ENCODE data around the gene MEGF11.

- no peak for TF ChIP-seq POLR2AphosphoS5 (IDR thresholded peaks at IDR 0.05)
- TF ChIP-seq CTCF (IDR thresholded peaks at IDR 0.05) = no peak
- no peak for TF ChIP-seq POLR2A (IDR thresholded peaks at IDR 0.05; ENCODE audit: low read depth)
- no peak for TF ChIP-seq EP300 (IDR thresholded peaks at IDR 0.05)
These were observed 60.5 kb downstream of the MEGF11 start for GRCh38 chr15:66193066-66193465.
